SU-DHL-6 (cell line): ENCODE measurements around the gene SEPHS2.

Experiments
- EZH2phosphoT487 ChIP-seq: fragments of 200-600 bp; sonication (generic), shearing (Covaris generic); conservative IDR thresholded peaks from 2 replicates; pipeline ENCODE4 v1.6.1; 2018; ENCODE audit warnings: mild to moderate bottlenecking, antibody characterized with exemption, low read length, moderate library complexity, mixed read lengths
- TF ChIP-seq, protein P1 (sequence below): fragments of 200-600 bp; sonication (generic); IDR thresholded peaks from one replicate; pipeline ENCODE4 v1.5.1; 2017; ENCODE audit warnings: antibody characterized with exemption, mild to moderate bottlenecking, low read length, moderate library complexity; ENCODE audit not compliant: insufficient read depth, poor library complexity, severe bottlenecking

- TF ChIP-seq, protein P1, sequence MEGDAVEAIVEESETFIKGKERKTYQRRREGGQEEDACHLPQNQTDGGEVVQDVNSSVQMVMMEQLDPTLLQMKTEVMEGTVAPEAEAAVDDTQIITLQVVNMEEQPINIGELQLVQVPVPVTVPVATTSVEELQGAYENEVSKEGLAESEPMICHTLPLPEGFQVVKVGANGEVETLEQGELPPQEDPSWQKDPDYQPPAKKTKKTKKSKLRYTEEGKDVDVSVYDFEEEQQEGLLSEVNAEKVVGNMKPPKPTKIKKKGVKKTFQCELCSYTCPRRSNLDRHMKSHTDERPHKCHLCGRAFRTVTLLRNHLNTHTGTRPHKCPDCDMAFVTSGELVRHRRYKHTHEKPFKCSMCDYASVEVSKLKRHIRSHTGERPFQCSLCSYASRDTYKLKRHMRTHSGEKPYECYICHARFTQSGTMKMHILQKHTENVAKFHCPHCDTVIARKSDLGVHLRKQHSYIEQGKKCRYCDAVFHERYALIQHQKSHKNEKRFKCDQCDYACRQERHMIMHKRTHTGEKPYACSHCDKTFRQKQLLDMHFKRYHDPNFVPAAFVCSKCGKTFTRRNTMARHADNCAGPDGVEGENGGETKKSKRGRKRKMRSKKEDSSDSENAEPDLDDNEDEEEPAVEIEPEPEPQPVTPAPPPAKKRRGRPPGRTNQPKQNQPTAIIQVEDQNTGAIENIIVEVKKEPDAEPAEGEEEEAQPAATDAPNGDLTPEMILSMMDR, result no peak
- TF ChIP-seq EZH2phosphoT487, result no peak
These were observed 31.5 kb downstream of the SEPHS2 start for GRCh38 chr16:30414159-30414558.
